ENCODE results near the gene UNC93A.
"Not testable (repeated sequence)": the region's sequence is repeated elsewhere in the genome, so short reads cannot be mapped to it uniquely, and the experiment has no call there.

GRCh38 chr6:167358394-167358793, 67.3 kb downstream of the UNC93A start:
- TF ChIP-seq EZH2 (IDR thresholded peaks at IDR 0.05; ENCODE audit: borderline replicate concordance, low read depth, low read length); ZNF639 (CRISPR knock-in tag; conservative IDR thresholded peaks at IDR 0.05 in 1 of 2, IDR thresholded peaks at IDR 0.05 in 1 of 2); ZNF124 (CRISPR knock-in tag; IDR thresholded peaks at IDR 0.05); SRSF1 (IDR thresholded peaks at IDR 0.05; ENCODE audit: low read depth, low read length); NKRF (IDR thresholded peaks at IDR 0.05; ENCODE audit: borderline replicate concordance); SMC3 (conservative IDR thresholded peaks at IDR 0.05; ENCODE audit: insufficient read depth, low read depth, low read length); NRF1 (conservative IDR thresholded peaks at IDR 0.05 in 1 of 2, IDR thresholded peaks at IDR 0.05 in 1 of 2); MAX (CRISPR knock-in tag; IDR thresholded peaks at IDR 0.05); E4F1 (CRISPR knock-in tag; IDR thresholded peaks at IDR 0.05; ENCODE audit: borderline replicate concordance); SIN3B (IDR thresholded peaks at IDR 0.05; ENCODE audit: low read depth); RBM22 (IDR thresholded peaks at IDR 0.05; ENCODE audit: low read depth, low read length, poor library complexity, severe bottlenecking); RAD51 (IDR thresholded peaks at IDR 0.05; ENCODE audit: borderline replicate concordance, low read depth): not testable (repeated sequence)
- TF ChIP-seq, protein P1, sequence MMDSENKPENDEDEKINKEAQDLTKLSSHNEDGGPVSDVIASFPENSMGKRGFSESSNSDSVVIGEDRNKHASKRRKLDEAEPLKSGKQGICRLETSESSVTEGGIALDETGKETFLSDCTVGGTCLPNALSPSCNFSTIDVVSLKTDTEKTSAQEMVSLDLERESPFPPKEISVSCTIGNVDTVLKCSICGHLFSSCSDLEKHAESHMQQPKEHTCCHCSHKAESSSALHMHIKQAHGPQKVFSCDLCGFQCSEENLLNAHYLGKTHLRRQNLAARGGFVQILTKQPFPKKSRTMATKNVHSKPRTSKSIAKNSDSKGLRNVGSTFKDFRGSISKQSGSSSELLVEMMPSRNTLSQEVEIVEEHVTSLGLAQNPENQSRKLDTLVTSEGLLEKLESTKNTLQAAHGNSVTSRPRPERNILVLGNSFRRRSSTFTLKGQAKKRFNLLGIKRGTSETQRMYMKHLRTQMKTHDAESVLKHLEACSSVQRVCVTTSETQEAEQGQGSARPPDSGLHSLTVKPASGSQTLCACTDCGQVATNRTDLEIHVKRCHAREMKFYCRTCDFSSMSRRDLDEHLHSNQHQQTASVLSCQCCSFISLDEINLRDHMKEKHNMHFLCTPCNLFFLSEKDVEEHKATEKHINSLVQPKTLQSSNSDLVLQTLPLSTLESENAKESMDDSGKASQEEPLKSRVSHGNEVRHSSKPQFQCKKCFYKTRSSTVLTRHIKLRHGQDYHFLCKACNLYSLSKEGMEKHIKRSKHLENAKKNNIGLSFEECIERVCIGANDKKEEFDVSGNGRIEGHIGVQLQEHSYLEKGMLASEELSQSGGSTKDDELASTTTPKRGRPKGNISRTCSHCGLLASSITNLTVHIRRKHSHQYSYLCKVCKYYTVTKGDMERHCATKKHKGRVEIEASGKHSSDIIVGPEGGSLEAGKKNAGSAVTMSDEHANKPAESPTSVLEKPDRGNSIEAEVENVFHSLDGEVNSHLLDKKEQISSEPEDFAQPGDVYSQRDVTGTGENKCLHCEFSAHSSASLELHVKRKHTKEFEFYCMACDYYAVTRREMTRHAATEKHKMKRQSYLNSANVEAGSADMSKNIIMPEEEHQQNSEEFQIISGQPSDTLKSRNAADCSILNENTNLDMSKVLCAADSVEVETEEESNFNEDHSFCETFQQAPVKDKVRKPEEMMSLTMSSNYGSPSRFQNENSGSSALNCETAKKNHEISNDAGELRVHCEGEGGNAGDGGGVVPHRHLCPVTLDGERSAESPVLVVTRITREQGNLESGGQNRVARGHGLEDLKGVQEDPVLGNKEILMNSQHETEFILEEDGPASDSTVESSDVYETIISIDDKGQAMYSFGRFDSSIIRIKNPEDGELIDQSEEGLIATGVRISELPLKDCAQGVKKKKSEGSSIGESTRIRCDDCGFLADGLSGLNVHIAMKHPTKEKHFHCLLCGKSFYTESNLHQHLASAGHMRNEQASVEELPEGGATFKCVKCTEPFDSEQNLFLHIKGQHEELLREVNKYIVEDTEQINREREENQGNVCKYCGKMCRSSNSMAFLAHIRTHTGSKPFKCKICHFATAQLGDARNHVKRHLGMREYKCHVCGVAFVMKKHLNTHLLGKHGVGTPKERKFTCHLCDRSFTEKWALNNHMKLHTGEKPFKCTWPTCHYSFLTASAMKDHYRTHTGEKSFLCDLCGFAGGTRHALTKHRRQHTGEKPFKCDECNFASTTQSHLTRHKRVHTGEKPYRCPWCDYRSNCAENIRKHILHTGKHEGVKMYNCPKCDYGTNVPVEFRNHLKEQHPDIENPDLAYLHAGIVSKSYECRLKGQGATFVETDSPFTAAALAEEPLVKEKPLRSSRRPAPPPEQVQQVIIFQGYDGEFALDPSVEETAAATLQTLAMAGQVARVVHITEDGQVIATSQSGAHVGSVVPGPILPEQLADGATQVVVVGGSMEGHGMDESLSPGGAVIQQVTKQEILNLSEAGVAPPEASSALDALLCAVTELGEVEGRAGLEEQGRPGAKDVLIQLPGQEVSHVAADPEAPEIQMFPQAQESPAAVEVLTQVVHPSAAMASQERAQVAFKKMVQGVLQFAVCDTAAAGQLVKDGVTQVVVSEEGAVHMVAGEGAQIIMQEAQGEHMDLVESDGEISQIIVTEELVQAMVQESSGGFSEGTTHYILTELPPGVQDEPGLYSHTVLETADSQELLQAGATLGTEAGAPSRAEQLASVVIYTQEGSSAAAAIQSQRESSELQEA (IDR thresholded peaks at IDR 0.05; ENCODE audit: low read depth), result not testable (repeated sequence)
